Measurements from ENCODE around the gene DCUN1D2. TPM values are rescaled to one million over a fixed set of nuclear protein-coding genes. Genes with fewer than 3 reads are reported as not detected.

Gene DCUN1D2
- total RNA-seq, 1 donor from 2014 or later, result 17.0 TPM

DNA sequence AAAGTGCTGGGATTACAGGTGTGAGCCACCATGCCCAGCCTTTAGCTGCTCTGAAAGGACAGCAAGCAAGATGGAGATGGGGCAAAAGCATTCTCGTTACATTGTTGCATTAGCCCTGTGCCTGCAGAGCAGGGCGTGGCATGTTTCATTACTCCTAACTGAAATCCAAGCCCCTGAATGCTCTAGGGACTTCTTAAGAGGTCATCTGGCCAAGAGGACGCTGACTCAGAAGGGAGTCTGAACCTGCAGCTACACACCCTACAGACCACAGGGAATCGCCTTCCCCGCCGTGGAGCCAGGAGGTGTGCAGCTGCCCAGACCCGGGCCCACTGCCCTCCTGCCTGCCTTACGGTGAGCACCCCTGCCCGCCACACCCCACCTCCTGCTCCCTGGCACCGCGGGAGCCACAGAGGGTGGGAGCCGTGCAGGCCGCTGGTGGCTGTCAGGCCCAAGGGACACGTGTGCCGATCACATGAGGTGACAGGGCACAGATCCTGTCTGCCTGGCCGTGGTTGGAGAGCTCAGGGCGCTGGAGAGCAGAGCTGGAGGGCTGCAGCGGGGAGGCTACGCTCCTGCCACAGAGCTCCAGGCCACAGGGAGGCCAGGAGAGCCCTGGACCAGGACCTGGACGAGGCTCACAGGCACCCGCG lies 64.4 kb downstream of the DCUN1D2 start:
- H3K9me3 Mint-ChIP-seq (ENCODE audit: low read depth), result no peaks in the 10 kb centered on the region
- H3K4me1 Mint-ChIP-seq (ENCODE audit: low read depth), result peaks cover 27% of the 10 kb centered on the region

DNA sequence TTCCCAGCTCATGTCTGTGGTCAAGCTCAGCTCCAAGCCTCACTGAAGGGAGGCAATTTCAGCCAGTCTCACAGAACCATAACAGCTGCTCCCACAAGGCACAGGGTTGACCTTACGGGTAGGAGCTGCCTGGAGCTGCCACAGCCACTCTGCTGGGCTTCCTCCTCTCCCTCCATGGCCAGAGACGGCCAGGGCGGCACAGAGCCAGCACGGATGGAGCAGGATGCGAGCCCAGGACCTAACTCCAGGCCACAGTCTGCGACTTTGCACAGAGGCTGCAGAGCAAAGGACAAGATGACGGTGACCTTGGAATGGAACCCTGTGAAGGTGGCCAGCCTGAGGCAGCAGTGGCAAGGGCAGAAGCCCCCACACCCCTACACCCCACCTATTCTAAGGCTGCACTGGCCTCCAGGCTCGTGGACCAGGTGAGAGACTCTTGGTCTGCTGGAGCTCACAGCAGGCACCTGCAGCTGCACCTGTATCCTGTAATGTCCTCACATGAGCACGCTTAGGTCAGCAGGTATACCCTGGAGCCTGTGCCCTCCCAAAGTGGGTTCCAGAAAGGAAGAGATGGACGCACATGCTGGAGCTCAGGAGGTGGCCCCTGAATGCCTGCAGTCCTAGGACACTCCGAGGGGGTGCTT lies 66.9 kb downstream of the DCUN1D2 start:
- TF ChIP-seq, protein P1, sequence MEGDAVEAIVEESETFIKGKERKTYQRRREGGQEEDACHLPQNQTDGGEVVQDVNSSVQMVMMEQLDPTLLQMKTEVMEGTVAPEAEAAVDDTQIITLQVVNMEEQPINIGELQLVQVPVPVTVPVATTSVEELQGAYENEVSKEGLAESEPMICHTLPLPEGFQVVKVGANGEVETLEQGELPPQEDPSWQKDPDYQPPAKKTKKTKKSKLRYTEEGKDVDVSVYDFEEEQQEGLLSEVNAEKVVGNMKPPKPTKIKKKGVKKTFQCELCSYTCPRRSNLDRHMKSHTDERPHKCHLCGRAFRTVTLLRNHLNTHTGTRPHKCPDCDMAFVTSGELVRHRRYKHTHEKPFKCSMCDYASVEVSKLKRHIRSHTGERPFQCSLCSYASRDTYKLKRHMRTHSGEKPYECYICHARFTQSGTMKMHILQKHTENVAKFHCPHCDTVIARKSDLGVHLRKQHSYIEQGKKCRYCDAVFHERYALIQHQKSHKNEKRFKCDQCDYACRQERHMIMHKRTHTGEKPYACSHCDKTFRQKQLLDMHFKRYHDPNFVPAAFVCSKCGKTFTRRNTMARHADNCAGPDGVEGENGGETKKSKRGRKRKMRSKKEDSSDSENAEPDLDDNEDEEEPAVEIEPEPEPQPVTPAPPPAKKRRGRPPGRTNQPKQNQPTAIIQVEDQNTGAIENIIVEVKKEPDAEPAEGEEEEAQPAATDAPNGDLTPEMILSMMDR (IDR thresholded peaks at IDR 0.05), result no peak
- peaks cover 9% of the 10 kb centered on the region for H3K36me3 Mint-ChIP-seq (ENCODE audit: low read depth)
- H3K27me3 Mint-ChIP-seq (ENCODE audit: low read depth), result no peaks in the 10 kb centered on the region
- no peaks in the 10 kb centered on the region for H3K9me3 Mint-ChIP-seq (ENCODE audit: low read depth)
- no peak overlapping the region for H3K4me3 Mint-ChIP-seq (ENCODE audit: unreplicated experiment)
- H3K4me1 Mint-ChIP-seq (ENCODE audit: low read depth), result peaks cover 27% of the 10 kb centered on the region
- H3K27ac Mint-ChIP-seq (ENCODE audit: unreplicated experiment), result no peak overlapping the region
- no peak for DNase-seq (ENCODE audit: low spot score)

More for the DNA sequence above, 64.4 kb downstream of the DCUN1D2 start:
- no peaks in the 10 kb centered on the region for H3K27me3 Mint-ChIP-seq (ENCODE audit: low read depth)
- no peak overlapping the region for H3K4me3 Mint-ChIP-seq (ENCODE audit: unreplicated experiment)
- peak; percentile 90 for DNase-seq (ENCODE audit: low spot score)
- peaks cover 5% of the 10 kb centered on the region for H3K36me3 Mint-ChIP-seq (ENCODE audit: low read depth)
- TF ChIP-seq, protein P1 (IDR thresholded peaks at IDR 0.05), result no peak
- H3K27ac Mint-ChIP-seq (ENCODE audit: unreplicated experiment), result no peak overlapping the region

DNA sequence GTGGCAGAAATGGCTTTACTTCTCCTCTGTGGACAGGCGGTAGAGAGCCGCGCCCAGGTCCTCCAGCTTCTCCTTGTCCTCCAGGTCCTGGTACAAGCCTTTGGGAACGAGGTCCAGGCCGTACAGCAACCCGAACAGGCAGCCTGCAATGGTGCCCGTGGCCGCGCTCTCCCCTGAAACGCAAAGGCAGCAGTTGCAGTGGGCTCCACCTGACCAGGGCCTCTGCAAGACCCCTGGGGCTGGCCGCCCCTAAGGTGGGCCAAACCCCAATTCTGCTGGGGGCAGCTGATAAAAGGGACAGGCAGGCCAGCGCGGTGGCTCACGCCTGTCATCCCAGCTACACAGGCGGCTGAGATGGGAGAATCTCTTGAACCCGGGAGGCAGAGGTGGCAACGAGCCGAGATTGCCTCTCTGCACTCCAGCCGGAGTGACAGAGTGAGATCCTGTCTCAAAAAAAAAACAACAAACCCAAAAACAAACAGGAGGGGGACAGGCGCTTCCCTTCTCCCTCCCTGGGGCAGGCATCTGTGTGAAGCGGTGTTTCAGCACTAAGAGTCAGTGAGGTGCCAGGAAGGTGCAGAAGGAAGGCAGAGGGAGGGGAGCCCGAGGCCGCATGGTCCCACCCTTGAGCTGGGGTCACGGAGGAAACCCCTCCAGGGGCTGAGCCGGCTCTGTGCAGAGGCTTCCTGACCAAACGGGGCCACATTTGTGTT lies 67.5 kb downstream of the DCUN1D2 start:
- no peak overlapping the region for H3K4me3 Mint-ChIP-seq (ENCODE audit: unreplicated experiment)
- H3K4me1 Mint-ChIP-seq (ENCODE audit: low read depth), result peaks cover 23% of the 10 kb centered on the region
- TF ChIP-seq, protein P1 (IDR thresholded peaks at IDR 0.05), result no peak
- no peaks in the 10 kb centered on the region for H3K27me3 Mint-ChIP-seq (ENCODE audit: low read depth)
- no peaks in the 10 kb centered on the region for H3K9me3 Mint-ChIP-seq (ENCODE audit: low read depth)
- peak; percentile 86 for DNase-seq (ENCODE audit: low spot score)
- H3K27ac Mint-ChIP-seq (ENCODE audit: unreplicated experiment), result no peak overlapping the region
- H3K36me3 Mint-ChIP-seq (ENCODE audit: low read depth), result peaks cover 9% of the 10 kb centered on the region

DNA sequence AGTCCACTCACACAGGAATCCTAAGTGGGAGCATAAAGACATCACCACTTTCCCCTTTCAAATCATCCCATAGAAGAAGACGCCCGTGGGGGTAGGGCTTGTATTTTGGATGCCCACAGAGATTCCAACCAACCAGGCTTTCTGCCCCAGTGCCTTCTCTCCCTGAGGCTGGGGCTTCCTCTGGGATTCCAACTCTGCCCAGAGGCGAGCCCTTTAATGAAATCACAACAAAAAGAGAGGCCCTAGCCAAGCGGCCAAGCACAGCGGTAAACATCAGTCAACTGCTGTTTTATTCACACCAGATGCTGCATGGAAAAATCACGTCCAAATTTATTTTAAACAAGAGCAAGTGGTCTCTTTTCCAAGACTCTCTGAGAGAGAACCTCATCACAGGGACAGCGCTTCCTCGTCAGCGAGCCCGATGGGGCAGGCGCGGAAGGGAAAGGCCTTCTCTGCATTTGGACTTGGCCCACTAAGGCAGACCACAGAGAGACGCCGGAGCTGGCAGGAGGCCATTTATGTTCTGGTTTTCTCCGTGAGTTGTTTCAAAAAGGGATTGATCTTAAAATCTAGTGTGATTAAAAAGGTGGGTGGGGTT lies 68.7 kb downstream of the DCUN1D2 start:
- peaks cover 9% of the 10 kb centered on the region for H3K36me3 Mint-ChIP-seq (ENCODE audit: low read depth)
- no peaks in the 10 kb centered on the region for H3K9me3 Mint-ChIP-seq (ENCODE audit: low read depth)
- peak overlapping the region; percentile 12 for H3K27ac Mint-ChIP-seq (ENCODE audit: unreplicated experiment)
- peaks cover 16% of the 10 kb centered on the region for H3K4me1 Mint-ChIP-seq (ENCODE audit: low read depth)
- TF ChIP-seq, protein P1 (IDR thresholded peaks at IDR 0.05), result no peak
- H3K27me3 Mint-ChIP-seq (ENCODE audit: low read depth), result no peaks in the 10 kb centered on the region
- H3K4me3 Mint-ChIP-seq (ENCODE audit: unreplicated experiment), result peak overlapping the region; percentile 16
- no peak for DNase-seq (ENCODE audit: low spot score)

Measured in chondrocyte (in vitro differentiated cells).